Stimulated activated CD8-positive, alpha-beta memory T cell treated with anti-CD3 and anti-CD28 coated beads, Interleukin-15, amount 100 ng/mL, for 48 hours (primary cell): ENCODE results near the gene MLC1.

ENCODE experiments used
- DNase-seq, 2 donors: peaks; one replicate each; pipeline ENCODE4 v3.0.0-alpha.2; 2020; ENCODE audit warnings: low read depth in 2 of 2

MLC1 gene

GRCh38 chr22:50035976-50036724, 49.1 kb downstream of the MLC1 start:
- no peak for DNase-seq

GRCh38 chr22:50035131-50035881, 49.9 kb downstream of the MLC1 start:
- DNase-seq, result no peak

- no peak for DNase-seq
Observed at GRCh38 chr22:50034126-50035081, 50.8 kb downstream of the MLC1 start.

GRCh38 chr22:50032941-50033601, 52.2 kb downstream of the MLC1 start:
- no peak for DNase-seq

- DNase-seq, result no peak
Observed at GRCh38 chr22:50032109-50032871, 52.9 kb downstream of the MLC1 start.

GRCh38 chr22:50031189-50032091, 53.8 kb downstream of the MLC1 start:
- DNase-seq, result no peak

- DNase-seq, result peak; percentile 79 to 82
Observed at GRCh38 chr22:50030297-50031188, 54.7 kb downstream of the MLC1 start.

- DNase-seq, result peak in 1 of 2 donors; percentile 33
Observed at GRCh38 chr22:50027639-50028537, 57.3 kb downstream of the MLC1 start.

- no peak for DNase-seq
Observed at GRCh38 chr22:50025993-50026392, 59.2 kb downstream of the MLC1 start.

GRCh38 chr22:50022171-50022819, 62.9 kb downstream of the MLC1 start:
- DNase-seq, result no peak

GRCh38 chr22:50020606-50021005, 64.6 kb downstream of the MLC1 start:
- DNase-seq, result no peak

GRCh38 chr22:50019316-50019715, 65.9 kb downstream of the MLC1 start:
- DNase-seq, result no peak

- DNase-seq, result no peak
Observed at GRCh38 chr22:50018608-50019285, 66.5 kb downstream of the MLC1 start.

GRCh38 chr22:50017701-50018224, 67.5 kb downstream of the MLC1 start:
- DNase-seq, result no peak

- peak; percentile 82 to 93 for DNase-seq
Observed at GRCh38 chr22:50016988-50017700, 68.1 kb downstream of the MLC1 start.
